Measurements from ENCODE around the gene GSE1.
"Not testable (repeated sequence)": the region's sequence is repeated elsewhere in the genome, so short reads cannot be mapped to it uniquely, and the experiment has no call there.

Gene GSE1

DNA sequence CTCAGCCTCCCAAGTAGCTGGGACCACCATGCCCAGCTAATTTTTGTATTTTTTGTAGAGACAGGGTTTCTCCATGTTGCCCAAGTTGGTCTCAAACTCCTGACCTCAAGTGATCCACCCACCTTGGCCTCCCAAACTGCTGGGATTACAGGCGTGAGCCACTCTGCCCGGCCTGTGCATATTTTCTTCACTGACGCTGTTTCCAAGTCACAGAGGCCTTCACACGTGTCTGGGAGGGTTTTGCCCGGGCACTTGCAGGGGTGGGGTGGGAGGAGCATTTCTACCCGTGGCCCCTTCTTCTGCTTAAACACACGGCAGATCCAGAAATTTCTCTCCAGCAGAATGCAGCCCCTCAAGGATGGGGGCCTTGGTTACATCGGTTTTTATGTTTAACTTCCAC lies 20.8 kb upstream of the GSE1 start:
- DNase-seq = not testable (repeated sequence)

DNA sequence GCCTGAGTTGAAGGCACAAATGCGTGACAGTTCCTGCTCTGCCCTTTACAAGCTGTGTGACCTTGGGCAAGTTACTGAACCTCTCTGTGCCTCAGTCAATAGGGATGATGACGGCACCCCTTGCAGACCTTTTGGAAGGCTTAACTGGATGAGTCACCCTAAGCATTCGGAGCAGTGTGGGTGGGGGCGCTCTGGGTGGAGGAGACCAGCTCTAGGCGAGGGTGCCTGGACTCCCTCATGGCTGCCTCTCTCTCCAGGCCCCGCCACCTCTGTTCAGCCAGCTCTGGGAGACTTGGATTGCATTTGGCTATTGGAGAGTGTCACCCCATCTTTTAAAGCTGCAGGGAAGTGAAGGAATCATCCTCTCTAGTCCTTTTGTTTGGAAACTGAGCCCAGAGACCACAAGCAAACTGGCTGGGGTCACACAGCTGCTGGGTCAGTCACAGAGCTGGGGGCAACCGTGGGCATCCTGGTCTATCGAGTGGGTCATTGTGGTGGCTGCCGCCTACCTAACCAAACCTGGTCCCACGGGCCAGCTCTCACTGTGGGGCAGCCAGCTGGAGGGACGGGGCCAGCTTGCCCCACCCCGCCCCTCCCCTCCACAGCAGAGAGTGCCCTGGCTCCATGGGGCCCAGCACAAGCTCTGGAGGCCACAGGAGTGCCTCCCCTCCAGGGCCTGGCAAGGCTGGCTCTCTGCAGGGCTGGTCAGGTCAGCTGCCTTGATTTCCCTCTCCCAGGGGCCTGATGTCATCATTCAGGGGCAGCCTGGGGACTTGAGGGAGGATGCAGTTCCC lies 20.2 kb upstream of the GSE1 start:
- DNase-seq = no peak

DNA sequence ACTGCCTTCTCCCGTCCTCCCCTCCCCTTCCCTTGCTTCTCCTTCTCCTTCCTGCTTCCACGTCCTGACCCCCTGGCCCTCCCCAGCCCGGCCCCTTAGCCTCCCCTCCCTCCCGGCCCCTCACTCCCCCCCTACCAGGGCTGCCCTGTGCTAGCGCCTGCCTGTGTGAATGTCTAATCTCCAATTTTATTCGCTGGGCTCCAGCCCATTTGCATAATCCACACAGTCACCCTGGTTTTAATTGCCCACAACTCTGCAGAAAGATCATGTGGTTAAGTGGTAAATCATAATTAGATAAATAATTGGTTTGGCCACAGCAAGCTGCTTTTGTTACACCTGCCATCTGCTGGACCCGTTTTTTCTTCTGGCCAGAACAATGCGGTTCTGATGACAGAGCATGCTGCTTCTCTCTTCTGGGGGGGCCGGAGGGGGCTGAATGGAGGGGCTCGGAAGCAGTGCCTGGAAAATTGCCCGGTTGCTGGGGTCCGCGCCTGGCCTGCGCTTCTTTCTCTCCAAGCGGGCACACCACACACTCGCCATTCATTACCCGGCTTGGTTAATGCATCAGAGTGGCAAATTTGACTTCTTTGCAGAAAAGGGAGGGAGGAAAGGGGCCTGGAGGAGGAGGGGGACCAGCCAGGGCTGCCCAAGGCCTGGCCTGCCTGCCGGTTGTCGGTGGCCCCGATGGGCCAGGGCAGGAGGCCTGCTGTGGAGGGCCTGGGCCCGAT lies 19.5 kb upstream of the GSE1 start:
- DNase-seq = no peak

DNA sequence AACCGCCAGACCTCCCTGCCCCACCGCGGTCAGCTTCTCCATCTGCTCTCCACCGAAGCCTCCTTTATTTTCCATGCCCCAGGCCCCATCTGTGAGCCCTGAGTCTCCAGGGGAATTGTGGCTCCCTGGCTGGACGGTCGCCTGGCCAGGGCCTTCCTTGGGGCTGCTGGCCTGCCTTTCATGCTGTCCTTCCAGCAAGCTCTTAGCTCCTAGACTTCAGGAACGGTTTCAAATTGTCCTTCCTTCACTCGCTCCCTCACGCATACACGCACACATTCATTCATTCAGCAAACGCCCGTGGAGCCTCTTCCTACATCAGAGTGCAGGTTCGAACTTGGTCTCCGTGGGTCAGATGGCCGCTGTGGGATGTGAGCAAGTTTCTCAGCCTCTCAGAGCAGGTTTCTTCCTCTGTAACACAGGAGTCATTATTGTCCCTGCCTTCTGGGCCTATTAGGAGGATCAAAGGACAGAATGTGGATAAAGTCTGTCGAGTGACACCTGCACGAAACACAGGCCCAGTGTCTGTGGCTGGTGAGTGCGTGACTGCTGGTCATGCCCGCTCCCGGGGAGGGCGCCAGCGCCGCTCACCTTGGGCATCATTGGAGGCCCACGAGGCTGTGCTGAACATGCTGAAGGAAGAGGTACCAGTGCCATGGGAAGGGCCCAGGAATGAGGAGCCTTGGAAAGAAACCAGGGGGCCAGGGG lies 18.7 kb upstream of the GSE1 start:
- no peak for DNase-seq

DNA sequence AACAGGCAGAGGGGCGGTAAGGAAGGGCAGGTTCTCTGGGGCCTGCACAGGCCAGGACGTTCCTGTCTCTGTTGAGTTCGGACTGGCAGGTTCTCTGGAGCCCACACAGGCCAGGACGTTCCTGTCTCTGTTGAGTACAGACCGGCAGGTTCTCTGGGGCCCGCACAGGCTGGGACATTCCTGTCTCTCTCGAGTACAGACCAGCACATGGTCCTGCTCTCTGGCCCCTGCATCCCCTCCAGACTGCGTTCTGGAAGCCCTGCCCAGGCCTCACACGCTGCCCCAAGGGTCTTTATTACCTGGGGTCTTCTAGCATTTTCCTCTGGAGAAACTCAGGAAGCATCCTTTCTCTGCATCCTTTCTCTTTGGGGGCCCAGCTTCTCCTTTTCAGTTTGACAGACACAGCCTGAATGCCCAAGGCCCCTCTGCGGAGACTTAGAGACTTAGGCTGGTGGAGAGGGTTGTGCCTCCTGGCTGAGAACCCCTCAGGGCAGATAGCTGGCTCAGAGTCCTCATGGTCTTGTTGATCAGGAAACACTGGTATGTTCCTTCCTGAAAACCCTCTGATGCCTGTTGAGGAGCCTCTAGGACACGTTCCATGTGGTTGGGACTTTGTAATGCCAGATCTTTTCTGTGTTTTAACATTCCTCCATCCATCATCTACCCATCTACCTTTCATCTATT lies 18.0 kb upstream of the GSE1 start:
- no peak for DNase-seq

DNA sequence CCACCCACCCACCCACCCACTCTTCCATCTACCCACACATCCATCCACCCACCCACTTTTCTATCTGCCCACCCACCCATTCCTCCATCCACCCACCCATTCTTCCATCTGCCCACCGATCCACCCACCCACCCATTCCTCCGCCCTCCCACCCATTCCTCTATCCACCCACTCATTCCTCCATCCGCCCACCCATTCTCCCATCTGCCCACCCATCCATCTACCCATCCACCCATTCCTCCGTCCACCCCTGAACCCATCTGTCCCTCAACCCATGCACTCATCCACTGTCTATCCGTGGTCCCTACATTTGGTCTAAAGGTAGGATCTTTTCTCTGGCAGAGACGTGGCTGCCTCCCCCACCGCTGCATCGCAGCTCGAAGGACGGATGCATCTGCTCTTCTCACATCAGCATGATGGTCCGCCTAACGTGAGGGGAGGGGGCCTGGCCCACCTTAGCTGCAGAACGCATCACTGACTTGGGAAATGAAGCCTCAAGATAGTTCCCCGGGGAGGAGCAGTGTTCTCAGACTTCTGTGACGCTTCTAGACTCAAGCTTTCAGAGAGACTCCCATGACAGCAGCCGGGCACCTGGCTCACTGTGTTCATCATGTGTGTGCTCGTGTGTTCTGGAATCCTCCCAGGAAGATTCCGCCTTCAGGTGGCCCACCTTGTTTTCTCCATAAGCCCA lies 17.2 kb upstream of the GSE1 start:
- no peak for DNase-seq

DNA sequence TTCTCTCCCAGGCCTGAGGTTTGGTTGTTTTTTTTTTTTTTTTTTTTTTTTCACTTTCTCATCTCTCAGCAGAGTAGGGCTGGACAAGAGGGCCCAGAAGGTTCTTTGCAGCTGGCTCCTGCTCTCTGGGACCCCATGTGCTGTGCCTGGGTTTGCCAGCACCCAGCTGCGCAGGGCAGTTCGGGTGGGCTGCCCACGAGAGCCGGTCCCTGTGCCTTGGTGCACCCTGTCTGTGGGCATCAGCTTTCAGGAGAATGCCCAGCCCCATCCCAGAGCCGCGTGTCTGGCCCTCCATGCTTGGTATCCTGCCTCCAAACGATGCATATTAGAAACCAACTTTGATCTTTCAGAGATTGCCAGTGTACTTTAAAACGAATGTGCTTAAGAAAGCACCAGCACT lies 15.0 kb upstream of the GSE1 start:
- no peak for DNase-seq

DNA sequence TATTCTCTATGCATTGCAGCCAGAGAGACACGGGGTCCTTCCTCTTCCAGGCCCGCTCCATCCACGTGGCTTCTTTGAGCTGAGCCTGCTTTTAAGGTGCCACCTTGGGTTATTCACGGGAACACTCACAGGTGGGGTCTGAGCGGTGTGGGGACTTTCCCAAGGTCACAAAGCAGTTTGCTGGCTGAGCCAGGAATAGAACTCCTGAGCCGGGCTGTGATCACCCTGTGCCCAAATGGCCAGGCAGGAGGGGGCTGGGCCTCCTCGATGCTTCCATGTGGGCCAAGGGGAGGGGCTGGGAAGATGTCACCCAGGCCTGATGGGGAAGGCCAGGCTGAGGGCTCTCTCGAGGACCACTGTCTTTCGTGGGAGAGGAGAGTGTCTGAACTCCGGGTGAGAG lies 13.0 kb upstream of the GSE1 start:
- no peak for DNase-seq

DNA sequence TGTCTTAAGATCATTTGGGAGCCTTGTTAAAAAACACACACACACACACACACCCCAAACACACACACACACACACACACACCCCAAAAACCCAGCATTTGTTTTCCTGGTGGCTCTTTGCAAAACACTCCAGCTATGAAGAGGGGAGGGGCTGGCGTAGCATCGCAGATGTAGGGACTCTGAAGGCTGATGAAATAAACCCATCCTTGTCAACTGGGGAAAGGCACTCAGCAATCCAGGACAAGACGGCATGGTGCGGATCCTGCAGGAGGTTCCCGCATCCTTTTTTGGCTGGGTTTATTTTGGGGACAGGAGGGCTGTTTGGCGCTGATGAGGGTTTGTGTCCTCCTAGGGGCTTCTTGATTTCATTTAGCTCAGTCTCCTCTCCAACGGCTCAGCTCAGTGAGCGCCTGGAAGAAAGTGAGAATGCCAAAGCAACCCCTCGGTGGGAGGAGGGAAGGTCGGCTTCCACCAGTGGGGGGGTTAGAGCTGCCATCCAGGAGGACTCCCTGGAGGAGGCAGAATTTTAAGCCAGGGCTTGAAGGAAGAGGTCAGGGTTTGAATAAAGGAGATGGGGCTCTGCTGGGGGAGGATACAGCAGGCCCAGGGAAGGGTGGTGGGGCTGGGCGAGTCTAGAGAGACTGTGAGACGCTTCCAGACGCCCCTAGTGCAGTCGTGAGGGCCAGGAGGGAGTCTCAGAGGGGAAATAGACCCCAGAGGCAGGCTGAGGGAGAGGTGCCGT lies 12.4 kb upstream of the GSE1 start:
- no peak for DNase-seq

DNA sequence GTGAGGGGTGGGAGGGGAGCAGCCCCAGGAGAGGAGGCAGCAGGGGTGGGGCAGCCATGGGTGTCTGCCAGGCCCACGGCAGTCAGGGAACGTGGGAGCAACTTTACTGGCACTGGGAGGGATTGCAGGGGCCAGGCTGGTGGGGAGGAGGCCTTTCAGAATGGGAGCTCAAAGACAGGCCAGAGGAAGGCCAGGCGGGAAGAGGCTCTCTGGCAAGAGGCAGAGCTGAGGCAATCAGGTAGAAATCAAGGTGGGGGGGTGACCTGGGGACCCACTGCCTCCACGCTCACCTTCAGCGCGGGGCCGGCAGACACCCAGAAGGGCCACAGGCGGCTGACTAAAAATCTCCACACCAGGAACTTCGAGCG lies 11.9 kb upstream of the GSE1 start:
- DNase-seq = no peak

DNA sequence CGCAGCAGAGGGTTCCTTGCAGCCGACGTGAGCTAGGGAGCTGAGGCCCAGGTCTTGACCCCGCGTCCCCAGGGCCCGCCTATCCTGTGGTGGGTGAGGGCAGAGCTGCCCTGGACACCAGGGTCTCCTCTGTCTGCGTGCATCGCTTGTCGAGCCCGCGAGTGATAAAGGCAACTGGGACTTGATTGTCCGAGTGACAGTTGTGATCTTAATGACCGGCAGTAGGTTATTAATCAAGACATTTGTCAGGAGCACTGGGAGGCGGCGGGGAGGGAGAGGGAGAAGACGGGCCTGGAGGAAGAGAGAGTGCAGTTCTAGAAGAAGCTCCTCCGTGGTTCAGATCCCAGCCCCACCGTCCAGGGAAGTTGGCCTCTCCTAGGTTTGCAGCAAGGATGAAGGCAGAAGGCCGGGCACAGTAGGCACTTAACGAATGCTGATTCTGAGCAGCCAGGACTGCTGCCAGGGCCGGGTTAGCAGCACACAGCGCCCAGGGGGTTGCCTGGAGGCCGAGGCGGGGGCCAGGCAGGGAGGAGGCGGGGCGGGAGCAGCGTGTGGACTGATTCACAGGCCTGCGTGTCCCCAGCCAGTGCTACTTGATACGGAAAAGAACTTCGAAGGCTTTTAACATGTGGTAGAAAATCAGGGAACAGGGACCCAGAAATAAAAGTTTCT lies 11.3 kb upstream of the GSE1 start:
- no peak for DNase-seq

DNA sequence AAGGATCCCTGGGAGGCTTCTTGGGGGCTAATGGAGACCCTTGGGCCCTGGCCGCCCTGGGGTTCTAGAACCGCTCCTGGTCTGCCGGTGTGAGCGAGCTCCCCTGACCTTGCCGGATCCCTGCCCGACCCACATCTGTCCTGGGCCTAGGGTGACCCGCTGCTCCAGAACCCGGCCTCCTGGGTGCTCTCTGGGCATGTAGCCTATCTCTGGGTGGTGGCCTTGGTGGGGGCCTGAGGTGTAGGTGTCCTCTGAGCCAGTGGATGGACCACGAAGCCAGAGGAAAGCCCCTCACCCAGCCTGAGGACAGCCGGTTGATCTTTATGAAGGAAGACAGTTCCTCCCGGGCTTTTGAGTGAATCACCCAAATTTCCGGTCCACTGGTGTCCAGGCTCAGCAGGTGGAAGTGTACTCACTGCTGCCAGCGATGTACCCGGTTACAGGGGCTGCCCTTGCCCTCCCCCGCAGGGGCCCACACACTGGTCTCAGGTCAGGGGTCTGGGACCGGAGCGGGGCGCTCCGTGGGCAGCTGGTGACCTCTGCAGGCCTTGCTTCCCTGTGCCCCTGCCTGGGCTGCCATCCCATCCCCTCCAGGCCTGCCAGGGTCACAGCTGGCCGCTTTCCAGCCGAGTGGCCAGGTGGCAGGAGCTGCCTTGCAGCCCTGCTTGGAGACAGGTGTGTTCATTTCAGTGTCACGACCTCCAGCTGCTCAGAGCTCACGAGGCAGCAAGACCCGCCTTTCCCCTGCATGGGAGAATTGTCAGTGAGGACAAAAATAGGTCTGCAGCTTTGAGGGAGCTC lies 10.5 kb upstream of the GSE1 start:
- no peak for DNase-seq

DNA sequence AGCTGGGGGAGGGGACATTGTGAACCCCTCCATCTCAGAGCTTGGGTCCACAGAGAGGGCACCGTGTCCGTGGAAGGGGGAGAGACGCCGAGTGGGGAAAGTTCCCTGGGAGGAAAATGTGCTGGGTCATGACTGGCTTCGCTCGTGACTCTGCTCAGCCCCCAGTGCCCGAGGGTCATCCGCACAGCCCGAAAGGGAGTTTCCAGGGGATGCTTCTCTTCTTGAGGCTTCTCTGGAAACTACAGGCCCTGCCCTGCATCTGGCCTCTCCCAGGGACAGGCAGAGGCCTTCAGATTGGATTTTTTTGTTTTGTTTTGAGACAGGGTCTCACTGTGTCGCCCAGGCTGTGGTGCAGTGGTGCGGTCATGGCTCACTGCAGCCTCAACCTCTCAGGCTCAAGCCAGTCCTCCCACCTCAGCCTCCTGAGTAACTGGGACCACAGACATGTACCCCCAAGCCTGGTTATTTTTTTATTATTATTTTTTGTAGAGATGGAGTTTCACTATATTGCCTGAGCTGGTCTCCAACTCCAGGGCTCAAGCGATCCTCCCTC lies 9.8 kb upstream of the GSE1 start:
- no peak for DNase-seq

DNA sequence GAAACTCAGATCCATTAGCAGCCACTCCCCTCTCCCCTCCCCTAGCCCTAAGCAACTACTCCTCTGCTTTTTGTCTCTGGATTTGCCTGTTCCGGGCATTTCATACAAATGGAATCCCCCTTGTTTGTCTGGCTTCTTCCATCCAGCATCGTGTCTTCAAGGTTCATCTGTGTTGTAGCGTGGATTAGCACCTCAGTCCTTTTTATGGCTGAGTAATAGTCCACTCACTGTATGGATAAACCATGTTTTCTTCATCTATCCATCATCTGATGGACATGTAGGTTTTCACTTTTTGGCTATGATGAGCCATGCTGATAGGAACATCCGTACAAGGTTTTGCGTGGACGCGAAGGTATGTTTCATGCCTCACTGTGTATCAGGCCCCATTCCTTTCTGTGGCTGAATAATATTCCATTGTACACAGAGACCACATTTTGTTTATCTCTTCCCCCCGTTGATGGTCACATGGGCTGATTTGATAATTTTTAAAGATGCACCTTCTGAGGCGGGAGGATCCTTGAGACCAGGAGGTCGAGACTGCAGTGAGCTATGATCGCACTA lies 8.9 kb upstream of the GSE1 start:
- DNase-seq = no peak

DNA sequence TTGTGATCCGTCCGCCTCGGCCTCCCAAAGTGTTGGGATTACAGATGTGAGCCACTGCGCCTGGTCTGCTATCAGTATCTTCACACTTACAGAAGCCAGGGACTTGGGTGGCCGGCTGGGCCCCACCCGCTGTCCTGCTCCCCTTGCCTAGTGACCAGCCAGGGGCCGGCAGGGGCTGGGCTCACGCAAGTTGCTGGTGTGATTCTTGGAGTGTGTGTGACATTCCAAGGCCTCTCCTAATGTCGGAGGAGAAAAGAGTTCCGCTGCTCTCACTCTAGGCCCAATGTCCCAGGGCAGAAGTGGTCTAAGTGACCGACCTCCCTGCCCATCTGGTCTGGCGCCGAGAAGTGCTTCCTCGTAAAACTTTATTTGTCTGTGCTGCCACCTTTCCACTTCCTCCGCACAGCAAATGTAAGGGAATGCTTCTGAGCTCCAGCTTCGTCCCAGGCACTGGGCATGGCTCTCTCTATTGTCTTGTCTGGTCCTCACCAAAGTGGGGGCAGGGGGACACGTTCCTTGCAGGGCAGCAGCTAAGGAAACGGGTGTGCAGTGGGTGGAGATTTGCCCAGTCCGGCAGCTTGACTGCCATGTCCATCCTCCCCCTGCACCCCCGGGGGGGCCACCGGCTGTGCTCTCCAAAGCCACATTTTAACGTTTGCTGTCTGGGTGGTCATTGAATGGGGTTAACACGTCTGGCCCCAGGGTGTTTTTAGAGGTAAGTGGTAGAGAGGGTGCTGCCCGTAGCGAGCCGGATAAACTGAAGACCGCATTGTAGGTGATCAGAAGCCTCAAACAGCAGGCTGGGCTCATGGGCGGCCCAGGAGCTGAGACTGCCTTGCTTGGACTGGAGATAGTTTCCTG lies 7.8 kb upstream of the GSE1 start:
- DNase-seq = no peak

DNA sequence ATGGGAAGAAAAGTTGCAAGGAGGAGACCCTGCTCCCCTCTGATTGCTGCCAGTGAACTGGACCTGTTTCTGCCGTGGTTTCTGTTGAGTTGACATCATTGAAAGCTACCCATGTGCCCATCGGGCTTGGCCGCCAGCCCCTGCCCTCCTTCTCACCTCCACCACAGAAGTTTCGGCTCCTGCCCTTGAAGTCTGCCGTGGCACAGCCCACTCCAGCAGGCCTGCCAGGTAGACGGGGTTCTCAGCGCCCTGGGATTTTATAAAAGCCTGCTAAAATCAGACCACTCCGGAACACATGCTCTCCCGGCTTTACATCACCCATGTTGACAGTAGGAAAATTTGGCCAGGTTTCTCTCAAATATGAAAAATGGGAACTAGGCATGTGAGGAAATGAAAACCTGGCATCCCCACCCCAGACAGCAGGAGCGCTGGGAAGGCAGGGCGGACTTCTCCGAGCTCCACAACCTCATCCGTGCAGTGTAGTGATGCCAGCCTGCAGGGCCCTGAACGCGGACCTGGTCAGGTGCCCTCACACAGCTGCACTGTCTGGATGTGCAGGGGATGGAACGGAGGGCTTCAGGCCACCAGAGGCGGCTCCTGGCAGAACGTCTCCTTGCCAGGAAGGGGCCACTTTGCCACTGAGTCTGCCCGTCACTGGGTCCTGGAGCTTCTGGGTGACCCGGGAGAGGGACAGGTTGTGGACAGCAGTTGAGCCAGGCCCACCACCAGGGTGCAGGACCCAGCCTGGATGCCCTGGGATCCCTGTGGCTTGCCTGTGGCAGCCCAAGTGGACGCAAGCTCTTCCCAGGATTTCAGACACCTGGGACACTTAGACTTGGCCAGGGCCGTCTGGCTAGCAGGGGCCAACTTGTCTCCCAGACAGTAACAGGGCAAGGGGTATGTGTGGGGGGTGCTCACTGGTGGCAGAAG lies 6.9 kb upstream of the GSE1 start:
- no peak for DNase-seq

DNA sequence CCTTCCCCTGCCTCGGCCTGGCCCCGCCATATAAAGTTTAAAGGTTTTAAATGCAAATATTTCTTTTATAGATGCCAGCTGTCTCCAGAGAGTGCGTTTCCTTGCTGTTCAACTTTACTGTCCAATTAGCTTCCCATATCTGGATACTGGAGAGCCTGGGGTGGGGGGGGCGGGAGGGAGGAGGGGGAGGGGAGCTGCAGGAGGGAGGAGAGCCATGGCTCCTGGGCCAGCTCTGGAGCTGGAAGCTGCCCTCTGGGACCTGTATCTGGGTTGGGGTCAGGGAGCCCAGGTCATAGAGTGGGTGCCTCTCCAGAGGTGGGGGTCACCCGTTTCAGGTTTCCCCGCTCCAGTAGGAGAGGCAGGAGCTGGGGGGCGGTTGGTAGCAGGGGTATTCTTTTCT lies 6.2 kb upstream of the GSE1 start:
- no peak for DNase-seq

DNA sequence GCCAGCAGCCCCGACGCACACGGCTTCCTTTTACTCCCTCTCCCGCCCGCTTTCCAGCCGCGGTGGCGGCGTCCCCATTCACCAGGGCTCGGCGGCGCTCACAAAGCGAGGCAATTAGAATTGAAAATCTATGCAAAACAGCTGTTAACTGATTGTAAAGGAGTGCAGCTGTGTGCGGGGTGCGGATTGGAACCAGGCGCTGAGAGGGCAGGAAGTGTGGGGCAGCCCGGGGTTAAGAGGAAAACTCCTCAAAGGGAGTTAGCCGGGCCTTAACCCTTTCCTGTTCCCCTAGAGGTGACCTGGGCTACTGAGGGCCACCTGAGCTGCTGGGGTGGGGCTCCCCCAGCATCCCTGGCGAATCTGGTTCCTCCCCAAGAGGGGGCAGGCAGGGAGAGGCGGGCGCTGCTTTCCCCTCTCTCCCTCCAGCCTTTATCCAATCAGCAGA lies 5.8 kb upstream of the GSE1 start:
- no peak for DNase-seq
